CD4-positive, alpha-beta T cell (primary cell): ENCODE results near the gene STK24. TPM values are rescaled to one million over a fixed set of nuclear protein-coding genes. Genes with fewer than 3 reads are reported as not detected.
A peak's percentile ranks its signal among the peaks of the same experiment; 100 is the strongest.

ENCODE experiments used
- ATAC-seq: fragments of 200-7000 bp; cut with Tn5 transposase; one replicate; pipeline ENCODE4 v1.10.0; 2022; ENCODE audit warnings: mild to moderate bottlenecking; ENCODE audit not compliant: poor library complexity
- CTCF ChIA-PET: fragments of 350-600 bp; sonication (Branson Sonifier 250); formaldehyde crosslinking; loops from one replicate; lab custom pipeline; 2021; ENCODE audit warnings: antibody characterized with exemption, inconsistent platforms; lab: Charles Lee
- POLR2A ChIA-PET: fragments of 350-600 bp; sonication (Branson Sonifier 250); formaldehyde crosslinking; loops from one replicate; lab custom pipeline; 2021; ENCODE audit warnings: antibody characterized with exemption, inconsistent platforms; lab: Charles Lee
- DNase-seq, 14 experiments: peaks; one replicate each; pipeline ENCODE4 v3.0.0-alpha.2; 2013 to 2020; ENCODE audit warnings: mixed read lengths in 2 of 14
- H3K27ac ChIP-seq, 2 donors: one replicate each; pipeline versions ENCODE4 v1.5.1 to v1.7.0; 2013; ENCODE audit warnings: low read length in 2 of 2, low read depth in 1 of 2, mild to moderate bottlenecking in 1 of 2
- H3K27me3 ChIP-seq, 2 experiments: 1 replicate in 1 of 2; 2 replicates in 1 of 2; pipeline versions ENCODE4 v1.6.1 to v1.7.0; 2013; ENCODE audit warnings: low read length in 2 of 2, control low read depth in 1 of 2, mild to moderate bottlenecking in 1 of 2, moderate library complexity in 1 of 2; ENCODE audit not compliant: insufficient read depth in 2 of 2, control insufficient read depth in 1 of 2
- H3K36me3 ChIP-seq: one replicate; pipeline ENCODE4 v1.6.1; 2013; ENCODE audit warnings: low read length, control low read depth; ENCODE audit not compliant: insufficient read depth
- H3K4me1 ChIP-seq: one replicate; pipeline ENCODE4 v1.6.1; 2013; ENCODE audit warnings: low read length, control low read depth; ENCODE audit not compliant: insufficient read depth
- H3K4me3 ChIP-seq: one replicate; pipeline ENCODE4 v1.5.1; 2013; ENCODE audit warnings: mild to moderate bottlenecking, low read length, moderate library complexity
- H3K9me3 ChIP-seq, 2 experiments: 1 replicate in 1 of 2; 2 replicates in 1 of 2; pipeline versions ENCODE4 v1.6.1 to v1.7.0; 2013; ENCODE audit warnings: low read length in 2 of 2, mild to moderate bottlenecking in 2 of 2, control low read depth in 1 of 2, moderate library complexity in 1 of 2; ENCODE audit not compliant: control insufficient read depth in 1 of 2, insufficient read depth in 1 of 2
- H3K27ac Mint-ChIP-seq: one replicate; pipeline ENCODE4 v1.8.0; 2020; ENCODE audit warnings: mixed read lengths
- H3K27me3 Mint-ChIP-seq: one replicate; pipeline ENCODE4 v1.8.0; 2021; ENCODE audit warnings: mixed read lengths
- H3K36me3 Mint-ChIP-seq: one replicate; pipeline ENCODE4 v1.8.0; 2021; ENCODE audit warnings: low read depth, mixed read lengths
- H3K4me1 Mint-ChIP-seq: one replicate; pipeline ENCODE4 v1.8.0; 2021; ENCODE audit warnings: low read depth, mixed read lengths
- H3K4me3 Mint-ChIP-seq: one replicate; pipeline ENCODE4 v1.8.0; 2020; ENCODE audit warnings: mild to moderate bottlenecking, mixed read lengths
- H3K9me3 Mint-ChIP-seq: one replicate; pipeline ENCODE4 v1.8.0; 2020; ENCODE audit warnings: mixed read lengths
- intact Hi-C, 2 experiments: fragments of 100-400 bp; cut with DNase I in 1 of 2; cut with micrococcal nuclease in 1 of 2; formaldehyde crosslinking; loops; one replicate each; pipeline versions ENCODE4 v1.15.1 to v1.9.0; 2023 to 2025; cut with DNase I, micrococcal nuclease
- total RNA-seq, 174 experiments: library from RNA in 2 of 174; stranded (reverse) in 2 of 174; gene quantifications; one replicate each; pipeline ENCODE4 v1.2.3 and lab custom pipeline; 2021 to 2026
- TF ChIP-seq, protein P1 (sequence below): fragments of 200-600 bp; IDR thresholded peaks from one replicate; pipeline ENCODE4 v1.8.0; 2022; ENCODE audit warnings: antibody characterized with exemption, mild to moderate bottlenecking

The STK24 gene
- total RNA-seq, 2 experiments from 2014 or later, result 82.3 to 85.2 TPM

DNA sequence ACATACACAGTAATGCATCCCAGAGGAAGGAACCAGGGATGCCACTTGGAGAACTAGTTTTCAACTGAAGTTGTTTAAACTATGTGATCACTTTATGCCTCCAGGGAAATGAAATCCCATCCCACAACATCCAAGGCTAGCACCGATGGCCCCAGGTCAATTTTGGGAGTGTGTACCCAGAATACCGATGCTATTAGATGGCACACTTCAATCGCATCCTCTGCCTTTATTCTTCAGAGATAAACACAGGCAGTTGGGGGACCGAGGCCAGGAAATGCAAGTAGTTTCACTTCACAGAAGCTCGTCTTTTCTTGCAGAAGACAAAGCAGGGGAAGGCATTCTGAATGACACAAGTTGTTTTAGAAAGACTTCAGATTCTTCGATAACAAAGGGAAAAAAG lies 13.8 kb downstream of the STK24 start:
- peak overlapping the region; percentile 58 to 68 for H3K27ac ChIP-seq
- intact Hi-C loops, result loop anchor here (5.0 to 10.0 kb wide), 2 partner anchors 51 to 512 kb away; no protein-coding TSS in a partner anchor
- H3K27me3 ChIP-seq, result no peaks in the 10 kb centered on the region
- H3K4me1 Mint-ChIP-seq, result peaks cover 92% of the 10 kb centered on the region
- TF ChIP-seq, protein P1, sequence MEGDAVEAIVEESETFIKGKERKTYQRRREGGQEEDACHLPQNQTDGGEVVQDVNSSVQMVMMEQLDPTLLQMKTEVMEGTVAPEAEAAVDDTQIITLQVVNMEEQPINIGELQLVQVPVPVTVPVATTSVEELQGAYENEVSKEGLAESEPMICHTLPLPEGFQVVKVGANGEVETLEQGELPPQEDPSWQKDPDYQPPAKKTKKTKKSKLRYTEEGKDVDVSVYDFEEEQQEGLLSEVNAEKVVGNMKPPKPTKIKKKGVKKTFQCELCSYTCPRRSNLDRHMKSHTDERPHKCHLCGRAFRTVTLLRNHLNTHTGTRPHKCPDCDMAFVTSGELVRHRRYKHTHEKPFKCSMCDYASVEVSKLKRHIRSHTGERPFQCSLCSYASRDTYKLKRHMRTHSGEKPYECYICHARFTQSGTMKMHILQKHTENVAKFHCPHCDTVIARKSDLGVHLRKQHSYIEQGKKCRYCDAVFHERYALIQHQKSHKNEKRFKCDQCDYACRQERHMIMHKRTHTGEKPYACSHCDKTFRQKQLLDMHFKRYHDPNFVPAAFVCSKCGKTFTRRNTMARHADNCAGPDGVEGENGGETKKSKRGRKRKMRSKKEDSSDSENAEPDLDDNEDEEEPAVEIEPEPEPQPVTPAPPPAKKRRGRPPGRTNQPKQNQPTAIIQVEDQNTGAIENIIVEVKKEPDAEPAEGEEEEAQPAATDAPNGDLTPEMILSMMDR, result no peak
- no peaks in the 10 kb centered on the region for H3K36me3 Mint-ChIP-seq
- ATAC-seq (peak; percentile 71), DNase-seq (peak in 11 of 14 experiments; percentile 31 to 76 (median 51))
- POLR2A ChIA-PET, result interaction anchor here (0.6 to 2.6 kb wide), 12 partner anchors 8 to 1043 kb away, joined by 3 to 42 read pairs (median 6); partner anchors contain the start of genes CLYBL and STK24
- peak overlapping the region; percentile 93 for H3K27ac Mint-ChIP-seq
- H3K9me3 ChIP-seq, result no peaks in the 10 kb centered on the region
- H3K9me3 Mint-ChIP-seq, result no peaks in the 10 kb centered on the region
- H3K4me3 Mint-ChIP-seq, result peak overlapping the region; percentile 90
- peak overlapping the region; percentile 53 for H3K4me3 ChIP-seq
- CTCF ChIA-PET, result interaction anchor here (1.6 kb wide), 1 partner anchor 112 kb away, joined by 3 read pairs; no protein-coding TSS in a partner anchor
- peaks cover 91% of the 10 kb centered on the region for H3K4me1 ChIP-seq
- H3K36me3 ChIP-seq, result no peaks in the 10 kb centered on the region
- H3K27me3 Mint-ChIP-seq, result no peaks in the 10 kb centered on the region

DNA sequence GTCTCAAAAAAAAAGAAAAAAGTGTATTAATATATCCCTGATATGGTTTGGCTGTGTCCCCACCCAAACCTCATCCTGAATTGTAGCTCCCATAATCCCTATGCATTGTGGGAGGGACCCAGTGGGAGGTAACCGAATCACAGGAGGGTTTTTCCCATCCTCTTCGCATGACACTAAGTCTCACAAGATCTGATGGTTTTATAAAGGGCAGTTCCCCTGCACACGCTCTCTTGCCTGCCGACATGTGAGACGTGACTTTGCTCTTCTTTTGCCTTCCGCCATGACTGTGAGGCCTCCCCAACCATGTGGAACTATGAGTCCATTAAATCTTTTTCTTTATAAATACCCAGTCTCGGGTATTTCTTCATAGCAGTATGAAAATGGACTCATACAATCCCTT lies 17.7 kb downstream of the STK24 start:
- H3K36me3 ChIP-seq, result no peaks in the 10 kb centered on the region
- H3K4me1 ChIP-seq, result peaks cover 87% of the 10 kb centered on the region
- CTCF ChIA-PET, result interaction anchor here (1.0 to 1.4 kb wide), 2 partner anchors 40 to 114 kb away, joined by 3 to 7 read pairs; no protein-coding TSS in a partner anchor
- Mint-ChIP-seq H3K4me3 (peak overlapping the region; percentile 70), H3K36me3 (peaks cover 2% of the 10 kb centered on the region), H3K9me3 (no peaks in the 10 kb centered on the region), H3K4me1 (peaks cover 87% of the 10 kb centered on the region), H3K27me3 (no peaks in the 10 kb centered on the region), H3K27ac (peak overlapping the region; percentile 68)
- no peak overlapping the region for H3K4me3 ChIP-seq
- no peak for ATAC-seq
- POLR2A ChIA-PET, result interaction anchor here (3.0 kb wide), 1 partner anchor 13 kb away, joined by 16 read pairs; no protein-coding TSS in a partner anchor
- TF ChIP-seq, protein P1, result no peak
- peak in 1 of 14 experiments; percentile 53 for DNase-seq
- H3K9me3 ChIP-seq, result no peaks in the 10 kb centered on the region
- no peak overlapping the region for H3K27ac ChIP-seq
- H3K27me3 ChIP-seq, result no peaks in the 10 kb centered on the region
- intact Hi-C loops, result loop anchor here in 1 of 2 experiments (5.0 kb wide), 1 partner anchor 37 kb away; no protein-coding TSS in a partner anchor

DNA sequence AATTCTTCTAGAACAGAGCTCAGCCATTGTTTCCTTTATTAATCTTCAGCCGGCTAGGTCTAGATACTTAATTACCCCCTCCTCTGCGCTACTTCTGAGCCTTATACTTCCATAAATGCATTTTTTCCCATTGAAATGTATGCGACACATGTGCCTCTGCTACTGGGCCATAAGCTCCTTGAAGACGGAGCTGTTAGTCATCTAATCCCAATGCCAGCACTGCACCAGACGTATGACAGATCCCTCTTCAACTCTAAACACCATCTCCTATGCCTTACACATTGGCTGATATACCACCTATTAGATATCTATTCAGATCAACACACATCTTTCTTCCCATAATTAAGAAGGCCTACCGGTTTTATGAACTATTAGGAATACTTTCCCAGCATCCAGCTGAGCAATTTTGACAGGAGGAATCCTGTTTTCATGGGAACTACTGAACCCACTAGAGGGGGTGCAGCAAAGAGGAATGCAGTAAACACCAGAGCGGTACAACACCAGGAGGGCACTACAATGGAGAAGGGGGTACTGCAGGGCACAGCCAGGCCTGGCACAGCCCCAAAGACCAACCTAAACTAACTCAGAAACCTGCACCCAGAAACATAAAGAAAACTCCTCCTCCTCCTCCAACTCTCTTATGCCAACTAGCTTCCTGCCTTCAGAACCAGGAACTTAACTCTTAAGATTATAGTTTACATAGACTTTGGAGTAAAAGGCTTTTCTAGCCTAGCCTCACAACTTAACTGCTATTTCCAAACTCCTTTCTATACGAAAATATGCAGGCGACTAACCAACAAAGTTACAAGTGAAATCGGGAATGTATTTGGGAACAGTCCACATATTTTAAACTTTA lies 18.7 kb downstream of the STK24 start:
- H3K9me3 Mint-ChIP-seq, result no peaks in the 10 kb centered on the region
- Histone ChIP-seq H3K4me1 (peaks cover 90% of the 10 kb centered on the region), H3K4me3 (no peak overlapping the region), H3K27me3 (no peaks in the 10 kb centered on the region), H3K9me3 (no peaks in the 10 kb centered on the region), H3K27ac (no peak overlapping the region), H3K36me3 (peaks cover under 1% of the 10 kb centered on the region)
- CTCF ChIA-PET, result interaction anchor here (1.0 to 2.2 kb wide), 5 partner anchors 9 to 113 kb away, joined by 3 to 11 read pairs (median 7); no protein-coding TSS in a partner anchor
- DNase-seq (no peak), ATAC-seq (peak; percentile 19)
- peaks cover 87% of the 10 kb centered on the region for H3K4me1 Mint-ChIP-seq
- H3K27me3 Mint-ChIP-seq, result no peaks in the 10 kb centered on the region
- peak overlapping the region; percentile 77 for H3K27ac Mint-ChIP-seq
- intact Hi-C loops, result loop anchor here in 1 of 2 experiments (2.0 to 5.0 kb wide), 3 partner anchors 13 to 36 kb away; no protein-coding TSS in a partner anchor
- peak overlapping the region; percentile 78 for H3K4me3 Mint-ChIP-seq
- TF ChIP-seq, protein P1, result no peak
- H3K36me3 Mint-ChIP-seq, result peaks cover 8% of the 10 kb centered on the region
- POLR2A ChIA-PET, result interaction anchor here (1.2 to 3.0 kb wide), 6 partner anchors 9 to 82 kb away, joined by 3 to 16 read pairs (median 6); no protein-coding TSS in a partner anchor
